Measurements from ENCODE around the gene PAMR1.
"Not testable (repeated sequence)": the region's sequence is repeated elsewhere in the genome, so short reads cannot be mapped to it uniquely, and the experiment has no call there.

The PAMR1 gene

GRCh38 chr11:35543481-35543880 lies 18.1 kb upstream of the PAMR1 start:
- DNase-seq: no peak

- no peak for DNase-seq
Measured at GRCh38 chr11:35541621-35542375, 16.4 kb upstream of the PAMR1 start.

GRCh38 chr11:35540526-35540925 lies 15.1 kb upstream of the PAMR1 start:
- no peak for DNase-seq

- no peak for DNase-seq
Measured at GRCh38 chr11:35539781-35540281, 14.4 kb upstream of the PAMR1 start.

- no peak for DNase-seq
Measured at GRCh38 chr11:35539256-35539655, 13.8 kb upstream of the PAMR1 start.

GRCh38 chr11:35536470-35536869 lies 11.1 kb upstream of the PAMR1 start:
- DNase-seq: no peak

GRCh38 chr11:35531246-35531645 lies 5.8 kb upstream of the PAMR1 start:
- no peak for DNase-seq

GRCh38 chr11:35529971-35530495 lies 4.6 kb upstream of the PAMR1 start:
- DNase-seq: no peak

GRCh38 chr11:35526370-35526792 lies 965 bp upstream of the PAMR1 start:
- no peak for DNase-seq

GRCh38 chr11:35524780-35525179 lies 636 bp downstream of the PAMR1 start:
- no peak for DNase-seq

GRCh38 chr11:35523861-35524260 lies 1.6 kb downstream of the PAMR1 start:
- no peak for DNase-seq

GRCh38 chr11:35523331-35523768 lies 2.1 kb downstream of the PAMR1 start:
- no peak for DNase-seq

GRCh38 chr11:35522091-35522490 lies 3.3 kb downstream of the PAMR1 start:
- DNase-seq: not testable (repeated sequence)

- DNase-seq: no peak
Measured at GRCh38 chr11:35520376-35520775, 5.0 kb downstream of the PAMR1 start.

- no peak for DNase-seq
Measured at GRCh38 chr11:35518766-35519165, 6.7 kb downstream of the PAMR1 start.

GRCh38 chr11:35517481-35517880 lies 7.9 kb downstream of the PAMR1 start:
- no peak for DNase-seq

- DNase-seq: no peak
Measured at GRCh38 chr11:35516403-35516802, 9.0 kb downstream of the PAMR1 start.

- no peak for DNase-seq
Measured at GRCh38 chr11:35515224-35515623, 10.2 kb downstream of the PAMR1 start.

- DNase-seq: no peak
Measured at GRCh38 chr11:35514481-35514880, 10.9 kb downstream of the PAMR1 start.

GRCh38 chr11:35511666-35512065 lies 13.8 kb downstream of the PAMR1 start:
- DNase-seq: no peak

- no peak for DNase-seq
Measured at GRCh38 chr11:35507688-35508087, 17.7 kb downstream of the PAMR1 start.

GRCh38 chr11:35501776-35502175 lies 23.6 kb downstream of the PAMR1 start:
- no peak for DNase-seq

- no peak for DNase-seq
Measured at GRCh38 chr11:35500744-35501143, 24.7 kb downstream of the PAMR1 start.

- no peak for DNase-seq
Measured at GRCh38 chr11:35496416-35496815, 29.0 kb downstream of the PAMR1 start.
